ENCODE data around the gene BIK.

BIK gene

GRCh38 chr22:43159484-43160178 lies 49.1 kb downstream of the BIK start:
- TF ChIP-seq CTCF (conservative IDR thresholded peaks at IDR 0.05; ENCODE audit: low read depth, low read length) = peak; percentile 53
- no peak overlapping the region for H3K4me3 ChIP-seq (ENCODE audit: low read depth, low read length)
- peak; percentile 43 for DNase-seq (ENCODE audit: low read depth)

GRCh38 chr22:43160497-43161126 lies 50.1 kb downstream of the BIK start:
- no peak for TF ChIP-seq CTCF (conservative IDR thresholded peaks at IDR 0.05; ENCODE audit: low read depth, low read length)
- no peak overlapping the region for H3K4me3 ChIP-seq (ENCODE audit: low read depth, low read length)
- DNase-seq (ENCODE audit: low read depth) = no peak

- no peak for DNase-seq (ENCODE audit: low read depth)
- H3K4me3 ChIP-seq (ENCODE audit: low read depth, low read length) = no peak overlapping the region
- no peak for TF ChIP-seq CTCF (conservative IDR thresholded peaks at IDR 0.05; ENCODE audit: low read depth, low read length)
These were observed 52.0 kb downstream of the BIK start for GRCh38 chr22:43162412-43163150.

GRCh38 chr22:43163241-43163795 lies 52.8 kb downstream of the BIK start:
- TF ChIP-seq CTCF (conservative IDR thresholded peaks at IDR 0.05; ENCODE audit: low read depth, low read length) = no peak
- no peak for DNase-seq (ENCODE audit: low read depth)
- H3K4me3 ChIP-seq (ENCODE audit: low read depth, low read length) = no peak overlapping the region

- no peak overlapping the region for H3K4me3 ChIP-seq (ENCODE audit: low read depth, low read length)
- DNase-seq (ENCODE audit: low read depth) = no peak
- TF ChIP-seq CTCF (conservative IDR thresholded peaks at IDR 0.05; ENCODE audit: low read depth, low read length) = no peak
These were observed 54.1 kb downstream of the BIK start for GRCh38 chr22:43164636-43165035.

- no peak for DNase-seq (ENCODE audit: low read depth)
- no peak overlapping the region for H3K4me3 ChIP-seq (ENCODE audit: low read depth, low read length)
- no peak for TF ChIP-seq CTCF (conservative IDR thresholded peaks at IDR 0.05; ENCODE audit: low read depth, low read length)
These were observed 55.8 kb downstream of the BIK start for GRCh38 chr22:43166132-43166930.
